GM21515 (cell line): ENCODE results near the gene FBXL19.

ENCODE experiments used
- ATAC-seq: cut with Tn5 transposase; IDR thresholded peaks from one replicate; pipeline ENCODE4 v1.9.1; 2021; ENCODE audit not compliant: unreplicated experiment

The FBXL19 gene

GRCh38 chr16:30984669-30985400, 61.5 kb downstream of the FBXL19 start, which contains the start of gene HSD3B7:
HSD3B7 (plus strand) TSS chr16:30985207; CDS start chr16:30985659, 452 bp downstream.
- ATAC-seq: no peak

GRCh38 chr16:30985401-30986128, 62.2 kb downstream of the FBXL19 start:
- no peak for ATAC-seq

GRCh38 chr16:30986129-30986991, 63.0 kb downstream of the FBXL19 start:
- ATAC-seq: no peak

- ATAC-seq: no peak
Measured at GRCh38 chr16:30987581-30988190, 64.3 kb downstream of the FBXL19 start.

- ATAC-seq: no peak
Measured at GRCh38 chr16:30989469-30990047, 66.2 kb downstream of the FBXL19 start.

GRCh38 chr16:30990105-30990504, 66.7 kb downstream of the FBXL19 start:
- ATAC-seq: no peak

- no peak for ATAC-seq
Measured at GRCh38 chr16:30991052-30991451, 67.7 kb downstream of the FBXL19 start.

GRCh38 chr16:30992276-30992780, 69.0 kb downstream of the FBXL19 start:
- ATAC-seq: no peak

- ATAC-seq: no peak
Measured at GRCh38 chr16:30992931-30993816, 69.8 kb downstream of the FBXL19 start.

- ATAC-seq: no peak
Measured at GRCh38 chr16:30995927-30996323, 72.6 kb downstream of the FBXL19 start.

GRCh38 chr16:30996324-30996984, 73.1 kb downstream of the FBXL19 start:
- ATAC-seq: no peak

- ATAC-seq: peak; percentile 78
Measured at GRCh38 chr16:30996985-30997724, 73.8 kb downstream of the FBXL19 start.

- ATAC-seq: no peak
Measured at GRCh38 chr16:30997725-30998711, 74.6 kb downstream of the FBXL19 start.
